Esophagus squamous epithelium (tissue), 4 donors: ENCODE measurements around the gene PPIE.

ENCODE experiments used
- POLR2A ChIP-seq, 4 donors: fragments of 450-650 bp; IDR thresholded peaks; one replicate each; pipeline ENCODE4 v1.6.1; 2017; ENCODE audit warnings: antibody characterized with exemption in 4 of 4, mild to moderate bottlenecking in 4 of 4, moderate library complexity in 3 of 4
- TF ChIP-seq, protein P1 (sequence below), 6 experiments: fragments of 450-650 bp in 4 of 6; fragments of 200-600 bp in 2 of 6; sonication (generic) in 2 of 6; IDR thresholded peaks; one replicate each; pipeline ENCODE4 v1.5.1; 2016 to 2019; ENCODE audit warnings: antibody characterized with exemption in 6 of 6, mild to moderate bottlenecking in 4 of 6, moderate library complexity in 4 of 6

DNA sequence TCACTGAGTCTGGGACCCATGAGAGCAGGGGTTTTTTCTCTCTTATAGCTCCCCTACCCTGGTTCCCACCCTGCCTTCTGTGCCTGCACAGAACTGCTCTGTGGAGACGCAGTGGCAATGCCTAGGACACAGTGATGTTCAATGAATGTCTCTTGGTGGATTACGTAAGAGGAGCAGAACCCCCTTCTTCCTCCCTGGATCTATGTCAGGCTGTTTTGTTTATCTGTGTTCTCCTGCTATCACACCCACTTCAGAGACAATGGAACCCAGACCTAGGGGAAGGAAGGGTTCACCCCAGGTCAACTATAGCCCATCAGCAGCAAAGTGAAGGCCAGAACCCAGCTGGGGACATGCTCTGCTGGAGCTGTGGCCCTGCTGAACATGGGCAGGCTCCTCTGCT is 49.5 kb upstream of the PPIE start:
- no peak for TF ChIP-seq POLR2A (IDR thresholded peaks at IDR 0.05)
- TF ChIP-seq, protein P1, sequence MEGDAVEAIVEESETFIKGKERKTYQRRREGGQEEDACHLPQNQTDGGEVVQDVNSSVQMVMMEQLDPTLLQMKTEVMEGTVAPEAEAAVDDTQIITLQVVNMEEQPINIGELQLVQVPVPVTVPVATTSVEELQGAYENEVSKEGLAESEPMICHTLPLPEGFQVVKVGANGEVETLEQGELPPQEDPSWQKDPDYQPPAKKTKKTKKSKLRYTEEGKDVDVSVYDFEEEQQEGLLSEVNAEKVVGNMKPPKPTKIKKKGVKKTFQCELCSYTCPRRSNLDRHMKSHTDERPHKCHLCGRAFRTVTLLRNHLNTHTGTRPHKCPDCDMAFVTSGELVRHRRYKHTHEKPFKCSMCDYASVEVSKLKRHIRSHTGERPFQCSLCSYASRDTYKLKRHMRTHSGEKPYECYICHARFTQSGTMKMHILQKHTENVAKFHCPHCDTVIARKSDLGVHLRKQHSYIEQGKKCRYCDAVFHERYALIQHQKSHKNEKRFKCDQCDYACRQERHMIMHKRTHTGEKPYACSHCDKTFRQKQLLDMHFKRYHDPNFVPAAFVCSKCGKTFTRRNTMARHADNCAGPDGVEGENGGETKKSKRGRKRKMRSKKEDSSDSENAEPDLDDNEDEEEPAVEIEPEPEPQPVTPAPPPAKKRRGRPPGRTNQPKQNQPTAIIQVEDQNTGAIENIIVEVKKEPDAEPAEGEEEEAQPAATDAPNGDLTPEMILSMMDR (IDR thresholded peaks at IDR 0.05), result no peak
